ENCODE measurements around the gene SSC5D. TPM values are rescaled to one million over a fixed set of nuclear protein-coding genes. Genes with fewer than 3 reads are reported as not detected.
A peak's percentile ranks its signal among the peaks of the same experiment; 100 is the strongest.

SSC5D gene
- total and polyA plus RNA-seq, 9 of the 15 experiments (the other 6 are each of a cell fraction or from before 2014, with no cell fraction given) = 0.04 to 0.71 (median 0.14) TPM; not detected in 2

DNA sequence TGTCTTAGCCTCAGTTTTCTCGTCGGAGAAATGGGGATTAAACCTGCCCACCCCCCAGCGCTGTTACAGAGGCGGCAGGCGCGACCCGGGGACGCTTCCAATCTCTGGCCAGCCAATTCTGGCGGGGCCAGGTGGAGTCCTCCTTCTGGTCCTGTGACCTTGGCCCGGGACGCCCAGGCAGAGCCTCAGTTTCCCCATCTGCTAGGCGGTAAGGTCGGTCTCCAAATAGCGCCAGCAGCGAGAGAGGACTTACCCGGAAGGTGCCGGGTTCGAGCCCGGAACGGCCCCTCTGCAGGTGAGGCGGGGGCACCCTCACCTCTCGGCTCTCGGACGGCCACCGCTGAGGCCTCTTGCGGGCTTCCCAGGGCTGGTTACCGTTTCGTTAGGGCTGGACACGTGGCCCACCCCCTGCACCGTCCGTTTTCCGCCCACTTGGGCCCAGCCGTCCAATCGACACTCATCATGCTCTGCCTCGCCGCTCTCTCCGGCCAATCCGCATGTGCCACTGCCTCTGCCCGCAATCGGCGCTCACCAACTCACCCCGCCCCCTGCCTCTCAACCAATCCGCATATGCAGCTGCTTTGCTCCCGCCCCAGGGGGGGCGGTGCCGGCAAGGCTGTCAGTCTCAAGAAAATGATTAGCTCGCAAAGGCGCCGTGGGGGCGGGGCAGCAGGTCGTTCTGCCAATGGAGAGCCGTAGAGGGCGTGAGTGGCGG is 26.8 kb upstream of the SSC5D start, which contains the start of gene ISOC2 (continued):
- TF ChIP-seq, protein P1, sequence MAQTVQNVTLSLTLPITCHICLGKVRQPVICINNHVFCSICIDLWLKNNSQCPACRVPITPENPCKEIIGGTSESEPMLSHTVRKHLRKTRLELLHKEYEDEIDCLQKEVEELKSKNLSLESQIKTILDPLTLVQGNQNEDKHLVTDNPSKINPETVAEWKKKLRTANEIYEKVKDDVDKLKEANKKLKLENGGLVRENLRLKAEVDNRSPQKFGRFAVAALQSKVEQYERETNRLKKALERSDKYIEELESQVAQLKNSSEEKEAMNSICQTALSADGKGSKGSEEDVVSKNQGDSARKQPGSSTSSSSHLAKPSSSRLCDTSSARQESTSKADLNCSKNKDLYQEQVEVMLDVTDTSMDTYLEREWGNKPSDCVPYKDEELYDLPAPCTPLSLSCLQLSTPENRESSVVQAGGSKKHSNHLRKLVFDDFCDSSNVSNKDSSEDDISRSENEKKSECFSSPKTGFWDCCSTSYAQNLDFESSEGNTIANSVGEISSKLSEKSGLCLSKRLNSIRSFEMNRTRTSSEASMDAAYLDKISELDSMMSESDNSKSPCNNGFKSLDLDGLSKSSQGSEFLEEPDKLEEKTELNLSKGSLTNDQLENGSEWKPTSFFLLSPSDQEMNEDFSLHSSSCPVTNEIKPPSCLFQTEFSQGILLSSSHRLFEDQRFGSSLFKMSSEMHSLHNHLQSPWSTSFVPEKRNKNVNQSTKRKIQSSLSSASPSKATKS (CRISPR knock-in tag; IDR thresholded peaks at IDR 0.05) = no peak
- peak; percentile 81 for TF ChIP-seq MXI1 (IDR thresholded peaks at IDR 0.05; ENCODE audit: low read depth, low read length)
- TF ChIP-seq KLF13 (tag; IDR thresholded peaks at IDR 0.05; ENCODE audit: borderline replicate concordance, low read depth) = no peak
- TF ChIP-seq ATF7 (IDR thresholded peaks at IDR 0.05) = peak; percentile 83
- TF ChIP-seq CCNT2 (IDR thresholded peaks at IDR 0.05; ENCODE audit: borderline replicate concordance, extremely low read depth, insufficient read length, low read depth, low read length) = peak; percentile 24
- TF ChIP-seq HMG20A (CRISPR knock-in tag; conservative IDR thresholded peaks at IDR 0.05) = no peak
- no peak for TF ChIP-seq ZNF431 (CRISPR knock-in tag; IDR thresholded peaks at IDR 0.05)
- TF ChIP-seq, protein P2, sequence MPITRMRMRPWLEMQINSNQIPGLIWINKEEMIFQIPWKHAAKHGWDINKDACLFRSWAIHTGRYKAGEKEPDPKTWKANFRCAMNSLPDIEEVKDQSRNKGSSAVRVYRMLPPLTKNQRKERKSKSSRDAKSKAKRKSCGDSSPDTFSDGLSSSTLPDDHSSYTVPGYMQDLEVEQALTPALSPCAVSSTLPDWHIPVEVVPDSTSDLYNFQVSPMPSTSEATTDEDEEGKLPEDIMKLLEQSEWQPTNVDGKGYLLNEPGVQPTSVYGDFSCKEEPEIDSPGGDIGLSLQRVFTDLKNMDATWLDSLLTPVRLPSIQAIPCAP (CRISPR knock-in tag; IDR thresholded peaks at IDR 0.05; ENCODE audit: borderline replicate concordance) = no peak
- TF ChIP-seq, protein P3, sequence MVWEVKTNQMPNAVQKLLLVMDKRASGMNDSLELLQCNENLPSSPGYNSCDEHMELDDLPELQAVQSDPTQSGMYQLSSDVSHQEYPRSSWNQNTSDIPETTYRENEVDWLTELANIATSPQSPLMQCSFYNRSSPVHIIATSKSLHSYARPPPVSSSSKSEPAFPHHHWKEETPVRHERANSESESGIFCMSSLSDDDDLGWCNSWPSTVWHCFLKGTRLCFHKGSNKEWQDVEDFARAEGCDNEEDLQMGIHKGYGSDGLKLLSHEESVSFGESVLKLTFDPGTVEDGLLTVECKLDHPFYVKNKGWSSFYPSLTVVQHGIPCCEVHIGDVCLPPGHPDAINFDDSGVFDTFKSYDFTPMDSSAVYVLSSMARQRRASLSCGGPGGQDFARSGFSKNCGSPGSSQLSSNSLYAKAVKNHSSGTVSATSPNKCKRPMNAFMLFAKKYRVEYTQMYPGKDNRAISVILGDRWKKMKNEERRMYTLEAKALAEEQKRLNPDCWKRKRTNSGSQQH (CRISPR knock-in tag; IDR thresholded peaks at IDR 0.05) = no peak
- TF ChIP-seq, protein P4, sequence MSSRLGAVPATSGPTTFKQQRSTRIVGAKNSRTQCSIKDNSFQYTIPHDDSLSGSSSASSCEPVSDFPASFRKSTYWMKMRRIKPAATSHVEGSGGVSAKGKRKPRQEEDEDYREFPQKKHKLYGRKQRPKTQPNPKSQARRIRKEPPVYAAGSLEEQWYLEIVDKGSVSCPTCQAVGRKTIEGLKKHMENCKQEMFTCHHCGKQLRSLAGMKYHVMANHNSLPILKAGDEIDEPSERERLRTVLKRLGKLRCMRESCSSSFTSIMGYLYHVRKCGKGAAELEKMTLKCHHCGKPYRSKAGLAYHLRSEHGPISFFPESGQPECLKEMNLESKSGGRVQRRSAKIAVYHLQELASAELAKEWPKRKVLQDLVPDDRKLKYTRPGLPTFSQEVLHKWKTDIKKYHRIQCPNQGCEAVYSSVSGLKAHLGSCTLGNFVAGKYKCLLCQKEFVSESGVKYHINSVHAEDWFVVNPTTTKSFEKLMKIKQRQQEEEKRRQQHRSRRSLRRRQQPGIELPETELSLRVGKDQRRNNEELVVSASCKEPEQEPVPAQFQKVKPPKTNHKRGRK (tag; IDR thresholded peaks at IDR 0.05) = no peak
- TF ChIP-seq, protein P5, sequence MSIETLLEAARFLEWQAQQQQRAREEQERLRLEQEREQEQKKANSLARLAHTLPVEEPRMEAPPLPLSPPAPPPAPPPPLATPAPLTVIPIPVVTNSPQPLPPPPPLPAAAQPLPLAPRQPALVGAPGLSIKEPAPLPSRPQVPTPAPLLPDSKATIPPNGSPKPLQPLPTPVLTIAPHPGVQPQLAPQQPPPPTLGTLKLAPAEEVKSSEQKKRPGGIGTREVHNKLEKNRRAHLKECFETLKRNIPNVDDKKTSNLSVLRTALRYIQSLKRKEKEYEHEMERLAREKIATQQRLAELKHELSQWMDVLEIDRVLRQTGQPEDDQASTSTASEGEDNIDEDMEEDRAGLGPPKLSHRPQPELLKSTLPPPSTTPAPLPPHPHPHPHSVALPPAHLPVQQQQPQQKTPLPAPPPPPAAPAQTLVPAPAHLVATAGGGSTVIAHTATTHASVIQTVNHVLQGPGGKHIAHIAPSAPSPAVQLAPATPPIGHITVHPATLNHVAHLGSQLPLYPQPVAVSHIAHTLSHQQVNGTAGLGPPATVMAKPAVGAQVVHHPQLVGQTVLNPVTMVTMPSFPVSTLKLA (conservative IDR thresholded peaks at IDR 0.05) = peak; percentile 98 to 99
- TF ChIP-seq ZNF316 (IDR thresholded peaks at IDR 0.05) = peak; percentile 55
- no peak for TF ChIP-seq PTRF (tag; IDR thresholded peaks at IDR 0.05)
- TF ChIP-seq NFE2 (IDR thresholded peaks at IDR 0.05; ENCODE audit: low read depth) = no peak
- TF ChIP-seq, protein P6, sequence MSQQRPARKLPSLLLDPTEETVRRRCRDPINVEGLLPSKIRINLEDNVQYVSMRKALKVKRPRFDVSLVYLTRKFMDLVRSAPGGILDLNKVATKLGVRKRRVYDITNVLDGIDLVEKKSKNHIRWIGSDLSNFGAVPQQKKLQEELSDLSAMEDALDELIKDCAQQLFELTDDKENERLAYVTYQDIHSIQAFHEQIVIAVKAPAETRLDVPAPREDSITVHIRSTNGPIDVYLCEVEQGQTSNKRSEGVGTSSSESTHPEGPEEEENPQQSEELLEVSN (IDR thresholded peaks at IDR 0.05; ENCODE audit: borderline replicate concordance in 1 of 2, extremely low read depth in 1 of 2, insufficient read depth in 1 of 2, insufficient read length in 1 of 2, low read depth in 1 of 2, low read length in 1 of 2, poor library complexity in 1 of 2, severe bottlenecking in 1 of 2) = peak; percentile 77 to 85
